IgD-negative memory B cell (primary cell): ENCODE results near the gene SLC25A13. TPM values are rescaled to one million over a fixed set of nuclear protein-coding genes. Genes with fewer than 3 reads are reported as not detected.
"Not testable (repeated sequence)": the region's sequence is repeated elsewhere in the genome, so short reads cannot be mapped to it uniquely, and the experiment has no call there.

Source experiments
- H3K27ac Mint-ChIP-seq, 3 donors: one replicate each; pipeline ENCODE4 v1.8.0; 2020 to 2022; ENCODE audit warnings: mild to moderate bottlenecking in 3 of 3, mixed read lengths in 3 of 3, moderate library complexity in 1 of 3
- H3K27me3 Mint-ChIP-seq: one replicate; pipeline ENCODE4 v1.8.0; 2021; ENCODE audit warnings: mixed read lengths
- H3K36me3 Mint-ChIP-seq: one replicate; pipeline ENCODE4 v1.8.0; 2020; ENCODE audit warnings: mild to moderate bottlenecking, mixed read lengths
- H3K4me1 Mint-ChIP-seq, 3 donors: one replicate each; pipeline ENCODE4 v1.8.0; 2020 to 2022; ENCODE audit warnings: mixed read lengths in 3 of 3, mild to moderate bottlenecking in 1 of 3
- H3K4me3 Mint-ChIP-seq, 4 donors: one replicate each; pipeline ENCODE4 v1.8.0; 2020 to 2022; ENCODE audit warnings: mild to moderate bottlenecking in 4 of 4, mixed read lengths in 4 of 4, moderate library complexity in 3 of 4
- H3K9me3 Mint-ChIP-seq, 3 donors: one replicate each; pipeline ENCODE4 v1.8.0; 2020 to 2021; ENCODE audit warnings: mixed read lengths in 3 of 3, mild to moderate bottlenecking in 1 of 3
- polyA plus RNA-seq: library from polyadenylated mRNA; unstranded; fragments of 300-500 nt; fragmentation: Illumina TruSeq; gene quantifications from one replicate; pipeline ENCODE4 v1.2.3, GENCODE V29; 2021

SLC25A13 gene
- polyA plus RNA-seq, 1 donor from 2014 or later: 15.0 TPM

GRCh38 chr7:96174812-96175211 lies 147.1 kb downstream of the SLC25A13 start:
- Mint-ChIP-seq H3K27me3 (no peaks in the 10 kb centered on the region), H3K9me3 (no peaks in the 10 kb centered on the region), H3K36me3 (peaks cover 16% of the 10 kb centered on the region), H3K27ac (no peak overlapping the region), H3K4me1 (no peaks in the 10 kb centered on the region), H3K4me3 (no peak overlapping the region)

- no peaks in the 10 kb centered on the region for H3K9me3 Mint-ChIP-seq
- peak overlapping the region in 1 of 3 donors; percentile 1 for H3K27ac Mint-ChIP-seq
- H3K36me3 Mint-ChIP-seq: peaks cover 14% of the 10 kb centered on the region
- H3K4me3 Mint-ChIP-seq: no peak overlapping the region
- peaks cover 0 to 1% (median 0%) of the 10 kb centered on the region in 3 donors for H3K4me1 Mint-ChIP-seq
- H3K27me3 Mint-ChIP-seq: no peaks in the 10 kb centered on the region
Measured at GRCh38 chr7:96173781-96174180, 148.1 kb downstream of the SLC25A13 start.

- H3K9me3 Mint-ChIP-seq: no peaks in the 10 kb centered on the region
- H3K27me3 Mint-ChIP-seq: no peaks in the 10 kb centered on the region
- H3K4me1 Mint-ChIP-seq: peaks cover 0 to 4% (median 3%) of the 10 kb centered on the region in 3 donors
- H3K36me3 Mint-ChIP-seq: peaks cover 9% of the 10 kb centered on the region
- no peak overlapping the region for H3K4me3 Mint-ChIP-seq
- H3K27ac Mint-ChIP-seq: no peak overlapping the region
Measured at GRCh38 chr7:96169439-96169838, 152.5 kb downstream of the SLC25A13 start.

- Mint-ChIP-seq H3K27ac (no peak overlapping the region), H3K4me1 (peaks cover 0 to 4% (median 3%) of the 10 kb centered on the region in 3 donors)
Measured at GRCh38 chr7:96167424-96167823, 154.5 kb downstream of the SLC25A13 start.

GRCh38 chr7:96161897-96162296 lies 160.0 kb downstream of the SLC25A13 start:
- H3K27me3 Mint-ChIP-seq: no peaks in the 10 kb centered on the region
- no peak overlapping the region for H3K27ac Mint-ChIP-seq
- H3K4me1 Mint-ChIP-seq: no peaks in the 10 kb centered on the region
- peaks cover 22% of the 10 kb centered on the region for H3K36me3 Mint-ChIP-seq
- no peaks in the 10 kb centered on the region for H3K9me3 Mint-ChIP-seq
- H3K4me3 Mint-ChIP-seq: no peak overlapping the region

More at GRCh38 chr7:96167424-96167823, 154.5 kb downstream of the SLC25A13 start:
- Mint-ChIP-seq H3K27me3 (no peaks in the 10 kb centered on the region), H3K36me3 (peaks cover 16% of the 10 kb centered on the region), H3K9me3 (no peaks in the 10 kb centered on the region), H3K4me3 (no peak overlapping the region)

- Mint-ChIP-seq H3K36me3 (peaks cover 14% of the 10 kb centered on the region), H3K27ac (no peak overlapping the region), H3K4me1 (no peaks in the 10 kb centered on the region), H3K9me3 (no peaks in the 10 kb centered on the region), H3K27me3 (no peaks in the 10 kb centered on the region), H3K4me3 (no peak overlapping the region)
Measured at GRCh38 chr7:96157856-96158255, 164.0 kb downstream of the SLC25A13 start.

GRCh38 chr7:96154506-96154905 lies 167.4 kb downstream of the SLC25A13 start:
- H3K36me3 Mint-ChIP-seq: peaks cover 16% of the 10 kb centered on the region
- not testable (repeated sequence) for H3K4me1 Mint-ChIP-seq, H3K27ac Mint-ChIP-seq, H3K4me3 Mint-ChIP-seq, H3K9me3 Mint-ChIP-seq, H3K27me3 Mint-ChIP-seq

GRCh38 chr7:96152706-96153105 lies 169.2 kb downstream of the SLC25A13 start:
- Mint-ChIP-seq H3K27me3 (no peaks in the 10 kb centered on the region), H3K4me3 (no peak overlapping the region), H3K9me3 (no peaks in the 10 kb centered on the region), H3K4me1 (peaks cover 0 to 1% (median 0%) of the 10 kb centered on the region in 3 donors), H3K36me3 (peaks cover 21% of the 10 kb centered on the region), H3K27ac (no peak overlapping the region)

GRCh38 chr7:96151889-96152288 lies 170.0 kb downstream of the SLC25A13 start:
- H3K27ac Mint-ChIP-seq: no peak overlapping the region
- H3K4me1 Mint-ChIP-seq: peaks cover 0 to 1% (median 0%) of the 10 kb centered on the region in 3 donors
- H3K27me3 Mint-ChIP-seq: no peaks in the 10 kb centered on the region
- no peak overlapping the region for H3K4me3 Mint-ChIP-seq
- peaks cover 20% of the 10 kb centered on the region for H3K36me3 Mint-ChIP-seq
- no peaks in the 10 kb centered on the region for H3K9me3 Mint-ChIP-seq

- Mint-ChIP-seq H3K9me3 (no peaks in the 10 kb centered on the region), H3K27ac (no peak overlapping the region), H3K4me3 (no peak overlapping the region), H3K27me3 (no peaks in the 10 kb centered on the region), H3K4me1 (no peaks in the 10 kb centered on the region), H3K36me3 (peaks cover 13% of the 10 kb centered on the region)
Measured at GRCh38 chr7:96144260-96144526, 177.7 kb downstream of the SLC25A13 start.

GRCh38 chr7:96143495-96144259 lies 178.2 kb downstream of the SLC25A13 start:
- H3K4me1 Mint-ChIP-seq: no peaks in the 10 kb centered on the region
- H3K27me3 Mint-ChIP-seq: no peaks in the 10 kb centered on the region
- no peak overlapping the region for H3K4me3 Mint-ChIP-seq
- H3K36me3 Mint-ChIP-seq: peaks cover 9% of the 10 kb centered on the region
- no peak overlapping the region for H3K27ac Mint-ChIP-seq
- no peaks in the 10 kb centered on the region for H3K9me3 Mint-ChIP-seq

- Mint-ChIP-seq H3K4me3 (no peak overlapping the region), H3K27me3 (no peaks in the 10 kb centered on the region), H3K9me3 (no peaks in the 10 kb centered on the region), H3K4me1 (no peaks in the 10 kb centered on the region), H3K36me3 (peaks cover 18% of the 10 kb centered on the region), H3K27ac (no peak overlapping the region)
Measured at GRCh38 chr7:96136600-96137239, 185.2 kb downstream of the SLC25A13 start.

GRCh38 chr7:96135241-96135640 lies 186.7 kb downstream of the SLC25A13 start:
- H3K36me3 Mint-ChIP-seq: peaks cover 14% of the 10 kb centered on the region
- no peaks in the 10 kb centered on the region for H3K4me1 Mint-ChIP-seq
- H3K4me3 Mint-ChIP-seq: no peak overlapping the region
- no peaks in the 10 kb centered on the region for H3K27me3 Mint-ChIP-seq
- no peak overlapping the region for H3K27ac Mint-ChIP-seq
- no peaks in the 10 kb centered on the region for H3K9me3 Mint-ChIP-seq

- no peaks in the 10 kb centered on the region for H3K27me3 Mint-ChIP-seq
- H3K27ac Mint-ChIP-seq: no peak overlapping the region
- peaks cover 0 to 2% (median 0%) of the 10 kb centered on the region in 3 donors for H3K9me3 Mint-ChIP-seq
- H3K4me1 Mint-ChIP-seq: no peaks in the 10 kb centered on the region
- no peak overlapping the region for H3K4me3 Mint-ChIP-seq
- peaks cover 16% of the 10 kb centered on the region for H3K36me3 Mint-ChIP-seq
Measured at GRCh38 chr7:96131525-96131924, 190.4 kb downstream of the SLC25A13 start.

GRCh38 chr7:96127746-96128145 lies 194.2 kb downstream of the SLC25A13 start:
- Mint-ChIP-seq H3K27ac (no peak overlapping the region), H3K27me3 (no peaks in the 10 kb centered on the region), H3K9me3 (peaks cover 0 to 2% (median 0%) of the 10 kb centered on the region in 3 donors), H3K4me3 (no peak overlapping the region), H3K36me3 (peaks cover 12% of the 10 kb centered on the region), H3K4me1 (no peaks in the 10 kb centered on the region)

- Mint-ChIP-seq H3K27ac (no peak overlapping the region), H3K9me3 (peaks cover 0 to 2% (median 0%) of the 10 kb centered on the region in 3 donors), H3K4me3 (no peak overlapping the region), H3K36me3 (peaks cover 17% of the 10 kb centered on the region), H3K4me1 (no peaks in the 10 kb centered on the region), H3K27me3 (no peaks in the 10 kb centered on the region)
Measured at GRCh38 chr7:96126382-96126781, 195.5 kb downstream of the SLC25A13 start.
